Activated T-helper 9 cell treated with anti-CD3 and anti-CD28 coated beads, Interleukin-2, amount 50 U/mL, for 16 hours (primary cell): ENCODE measurements around the gene PTPRA.
A peak's percentile ranks its signal among the peaks of the same experiment; 100 is the strongest.
"Not testable (repeated sequence)": the region's sequence is repeated elsewhere in the genome, so short reads cannot be mapped to it uniquely, and the experiment has no call there.

Experiments used
- DNase-seq: peaks from one replicate; pipeline ENCODE4 v3.0.0-alpha.2; 2020; ENCODE audit warnings: low read depth

The PTPRA gene

GRCh38 chr20:3045042-3045815, 171.9 kb downstream of the PTPRA start:
- DNase-seq: peak; percentile 33

GRCh38 chr20:3045816-3046676, 172.8 kb downstream of the PTPRA start, which contains the start of gene MRPS26:
Gene MRPS26 (plus strand): TSS chr20:3046052. CDS start chr20:3046069, 17 bp downstream.
- peak; percentile 74 for DNase-seq

- DNase-seq: no peak
Observed at GRCh38 chr20:3046677-3047462, 173.6 kb downstream of the PTPRA start.

GRCh38 chr20:3047486-3048419, 174.5 kb downstream of the PTPRA start:
- no peak for DNase-seq

GRCh38 chr20:3051385-3052019, 178.2 kb downstream of the PTPRA start:
- DNase-seq: no peak

GRCh38 chr20:3059489-3059888, 186.2 kb downstream of the PTPRA start:
- no peak for DNase-seq

GRCh38 chr20:3064119-3064518, 190.8 kb downstream of the PTPRA start:
- DNase-seq: not testable (repeated sequence)

- DNase-seq: no peak
Observed at GRCh38 chr20:3067139-3068014, 194.1 kb downstream of the PTPRA start.

GRCh38 chr20:3068075-3068474, 194.8 kb downstream of the PTPRA start:
- DNase-seq: no peak

GRCh38 chr20:3068986-3069900, 196.0 kb downstream of the PTPRA start:
- DNase-seq: no peak

GRCh38 chr20:3070725-3071124, 197.4 kb downstream of the PTPRA start:
- DNase-seq: no peak

GRCh38 chr20:3071266-3071609, 198.0 kb downstream of the PTPRA start:
- no peak for DNase-seq

GRCh38 chr20:3071610-3072529, 198.6 kb downstream of the PTPRA start, which contains the start of gene OXT:
Gene OXT (plus strand): TSS chr20:3071620. CDS start chr20:3071656, 36 bp downstream.
- peak; percentile 62 for DNase-seq

- DNase-seq: no peak
Observed at GRCh38 chr20:3072530-3073250, 199.4 kb downstream of the PTPRA start.

GRCh38 chr20:3073251-3073643, 200.0 kb downstream of the PTPRA start:
- not testable (repeated sequence) for DNase-seq

GRCh38 chr20:3074812-3075211, 201.5 kb downstream of the PTPRA start:
- DNase-seq: no peak

GRCh38 chr20:3075315-3075714, 202.0 kb downstream of the PTPRA start:
- not testable (repeated sequence) for DNase-seq
